HTR-8/SVneo (cell line): ENCODE results near the gene TUT1.

Source experiments
- DNase-seq: peaks from one replicate; pipeline ENCODE4 v3.0.0; 2011; ENCODE audit warnings: low spot score, mixed read lengths; ENCODE audit not compliant: insufficient read length
- FAIRE-seq: peaks from 2 replicates; lab custom pipeline; 2011; peaks lifted over from hg19 to GRCh38; lab: Jason Lieb, UNC

Gene TUT1

GRCh38 chr11:62544581-62545436 lies 46.5 kb downstream of the TUT1 start:
- FAIRE-seq: no peak
- no peak for DNase-seq

- FAIRE-seq: no peak
- no peak for DNase-seq
Observed at GRCh38 chr11:62543680-62544444, 47.5 kb downstream of the TUT1 start.

- peak; percentile 72 for FAIRE-seq
Observed at GRCh38 chr11:62542750-62543567, 48.4 kb downstream of the TUT1 start.

GRCh38 chr11:62542111-62542745 lies 49.1 kb downstream of the TUT1 start:
- no peak for DNase-seq
- FAIRE-seq: no peak

More at GRCh38 chr11:62542750-62543567, 48.4 kb downstream of the TUT1 start:
- no peak for DNase-seq

- FAIRE-seq: no peak
- DNase-seq: no peak
Observed at GRCh38 chr11:62540804-62541701, 50.3 kb downstream of the TUT1 start.

DNA sequence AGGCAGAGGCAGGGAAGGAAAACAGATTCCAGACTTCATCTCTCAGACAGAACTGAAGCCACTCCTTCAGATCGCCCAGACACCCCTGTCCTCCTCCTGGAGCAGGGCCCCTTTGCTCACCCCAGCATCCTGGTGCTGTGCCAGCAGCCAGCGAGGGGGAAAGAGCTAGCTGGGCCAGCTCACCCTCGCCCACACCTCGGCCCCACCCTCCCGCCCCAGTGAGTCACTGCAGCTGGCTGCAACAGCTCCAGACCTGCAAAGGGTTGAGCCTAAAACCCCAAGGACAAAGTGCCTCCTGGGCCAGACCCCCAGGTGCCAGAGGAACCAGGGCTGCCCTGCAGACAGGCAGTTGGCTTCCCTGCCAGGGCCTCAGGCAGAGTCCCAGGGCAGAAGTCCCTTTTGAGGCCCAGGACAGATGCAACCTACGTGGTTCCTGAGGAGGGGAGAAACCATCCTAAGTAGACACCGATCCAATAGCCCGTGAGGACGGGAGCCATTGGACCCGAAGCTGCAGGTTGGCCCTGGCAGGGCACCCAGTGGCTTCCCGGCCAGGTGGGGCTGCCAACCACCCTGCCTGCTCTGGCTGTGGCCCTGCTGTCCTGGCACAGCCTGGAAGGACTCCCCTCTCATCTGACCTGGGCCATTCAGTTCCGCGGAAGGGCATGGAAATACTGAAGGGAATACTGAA lies 51.9 kb downstream of the TUT1 start:
- FAIRE-seq (peak; percentile 28), DNase-seq (peak; percentile 81)

DNA sequence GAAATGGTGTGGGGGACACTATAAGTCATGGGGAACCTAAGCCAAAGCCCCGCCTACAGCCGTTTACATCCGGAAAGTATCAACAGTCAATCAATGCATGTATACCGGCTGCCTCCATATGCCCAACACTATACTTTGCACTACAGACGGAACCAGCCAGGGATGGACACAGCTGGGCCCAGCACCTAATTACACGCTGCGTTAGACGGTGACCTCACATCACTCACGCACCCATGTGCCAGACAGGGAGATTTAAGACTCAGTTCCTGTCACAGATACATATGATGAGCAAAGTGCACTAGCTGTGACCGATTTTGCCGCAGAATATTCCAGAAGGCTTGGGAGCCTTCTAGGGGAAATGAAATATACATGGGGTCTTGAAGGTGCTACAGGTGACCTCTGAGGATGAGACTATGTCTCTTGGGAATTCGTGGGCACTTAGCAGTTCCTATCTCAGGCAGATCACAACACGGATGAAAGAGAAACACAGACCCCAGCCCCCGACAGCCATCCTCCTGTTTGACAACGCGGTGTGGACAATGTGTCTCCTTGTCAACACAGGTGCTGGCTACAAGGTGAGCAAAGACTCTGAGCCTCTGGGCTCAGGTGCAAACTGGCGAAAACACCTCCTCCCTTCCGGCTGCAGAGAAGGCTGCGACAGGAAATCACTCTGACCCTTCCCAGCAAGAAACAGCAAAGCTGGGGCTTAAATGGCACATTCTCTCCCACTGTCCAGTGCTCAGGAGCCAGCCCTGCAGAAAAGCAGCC lies 52.7 kb downstream of the TUT1 start:
- DNase-seq: no peak
- FAIRE-seq: no peak

GRCh38 chr11:62536301-62536957 lies 54.9 kb downstream of the TUT1 start:
- no peak for FAIRE-seq
- DNase-seq: no peak

DNA sequence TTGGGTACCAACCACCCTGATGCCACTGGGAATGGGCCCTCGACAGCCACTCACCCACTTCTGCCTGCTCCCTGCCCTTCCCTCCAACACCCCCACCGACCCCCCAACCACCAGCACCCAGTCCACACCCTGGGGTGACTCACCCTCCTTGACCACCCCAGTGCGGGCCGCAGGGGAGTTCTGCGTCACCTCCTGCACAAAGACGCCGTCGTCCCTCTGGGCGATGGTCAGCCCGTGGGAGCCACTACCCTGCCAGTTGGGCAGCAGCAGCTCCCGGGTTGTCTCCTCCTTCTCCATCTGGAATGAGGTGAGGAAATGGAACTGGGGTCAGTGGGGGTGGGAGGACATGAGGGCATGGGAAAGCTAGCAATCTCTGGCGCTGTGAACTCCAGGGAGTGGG lies 55.5 kb downstream of the TUT1 start:
- FAIRE-seq (no peak), DNase-seq (no peak)

GRCh38 chr11:62534779-62535545 lies 56.4 kb downstream of the TUT1 start:
- no peak for FAIRE-seq

GRCh38 chr11:62532096-62532495 lies 59.2 kb downstream of the TUT1 start:
- DNase-seq (no peak), FAIRE-seq (no peak)

More at GRCh38 chr11:62534779-62535545, 56.4 kb downstream of the TUT1 start:
- no peak for DNase-seq
